HG02973 (cell line): Measurements from ENCODE around the gene CISD3.

Source experiments
- ATAC-seq: cut with Tn5 transposase; IDR thresholded peaks from one replicate; pipeline ENCODE4 v1.9.1; 2021; ENCODE audit warnings: moderate library complexity; ENCODE audit not compliant: unreplicated experiment

The CISD3 gene

GRCh38 chr17:38729886-38730525 is at the start of gene CISD3:
TSS of gene CISD3 (plus strand) at chr17:38730341. CDS start at chr17:38730359, 18 bp downstream.
- ATAC-seq: peak; percentile 59

- no peak for ATAC-seq
These were observed 49.0 kb upstream of the CISD3 start for GRCh38 chr17:38681096-38681495.

GRCh38 chr17:38685491-38685890 is 44.6 kb upstream of the CISD3 start:
- ATAC-seq: no peak

GRCh38 chr17:38687286-38687685 is 42.9 kb upstream of the CISD3 start:
- no peak for ATAC-seq

GRCh38 chr17:38690386-38690785 is 39.8 kb upstream of the CISD3 start:
- no peak for ATAC-seq

- no peak for ATAC-seq
These were observed 39.0 kb upstream of the CISD3 start for GRCh38 chr17:38691154-38691553.

- no peak for ATAC-seq
These were observed 36.3 kb upstream of the CISD3 start for GRCh38 chr17:38693700-38694329.

- no peak for ATAC-seq
These were observed 32.9 kb upstream of the CISD3 start for GRCh38 chr17:38697061-38697820.

GRCh38 chr17:38698760-38699159 is 31.4 kb upstream of the CISD3 start:
- no peak for ATAC-seq

- peak; percentile 29 for ATAC-seq
These were observed 28.5 kb upstream of the CISD3 start for GRCh38 chr17:38701504-38702165.

GRCh38 chr17:38702166-38702915 is 27.8 kb upstream of the CISD3 start:
- ATAC-seq: no peak

GRCh38 chr17:38702916-38703741 is 27.0 kb upstream of the CISD3 start:
- no peak for ATAC-seq

GRCh38 chr17:38703742-38704605 is 26.2 kb upstream of the CISD3 start:
- no peak for ATAC-seq

- no peak for ATAC-seq
These were observed 25.3 kb upstream of the CISD3 start, which contains the start of gene MLLT6 for GRCh38 chr17:38704606-38705522. TSS of gene MLLT6 (plus strand) at chr17:38705273. CDS start at chr17:38705633, 360 bp downstream.

GRCh38 chr17:38705523-38705802 is 24.7 kb upstream of the CISD3 start:
- no peak for ATAC-seq

GRCh38 chr17:38705803-38706504 is 24.2 kb upstream of the CISD3 start:
- no peak for ATAC-seq

- no peak for ATAC-seq
These were observed 23.5 kb upstream of the CISD3 start for GRCh38 chr17:38706505-38707216.
